Measurements from ENCODE around the gene PSMA3. TPM values are rescaled to one million over a fixed set of nuclear protein-coding genes. Genes with fewer than 3 reads are reported as not detected.

Gene PSMA3
- total and polyA plus RNA-seq, 9 of the 15 experiments (the other 6 are each of a cell fraction or from before 2014, with no cell fraction given) = 129 to 786 (median 319) TPM

DNA sequence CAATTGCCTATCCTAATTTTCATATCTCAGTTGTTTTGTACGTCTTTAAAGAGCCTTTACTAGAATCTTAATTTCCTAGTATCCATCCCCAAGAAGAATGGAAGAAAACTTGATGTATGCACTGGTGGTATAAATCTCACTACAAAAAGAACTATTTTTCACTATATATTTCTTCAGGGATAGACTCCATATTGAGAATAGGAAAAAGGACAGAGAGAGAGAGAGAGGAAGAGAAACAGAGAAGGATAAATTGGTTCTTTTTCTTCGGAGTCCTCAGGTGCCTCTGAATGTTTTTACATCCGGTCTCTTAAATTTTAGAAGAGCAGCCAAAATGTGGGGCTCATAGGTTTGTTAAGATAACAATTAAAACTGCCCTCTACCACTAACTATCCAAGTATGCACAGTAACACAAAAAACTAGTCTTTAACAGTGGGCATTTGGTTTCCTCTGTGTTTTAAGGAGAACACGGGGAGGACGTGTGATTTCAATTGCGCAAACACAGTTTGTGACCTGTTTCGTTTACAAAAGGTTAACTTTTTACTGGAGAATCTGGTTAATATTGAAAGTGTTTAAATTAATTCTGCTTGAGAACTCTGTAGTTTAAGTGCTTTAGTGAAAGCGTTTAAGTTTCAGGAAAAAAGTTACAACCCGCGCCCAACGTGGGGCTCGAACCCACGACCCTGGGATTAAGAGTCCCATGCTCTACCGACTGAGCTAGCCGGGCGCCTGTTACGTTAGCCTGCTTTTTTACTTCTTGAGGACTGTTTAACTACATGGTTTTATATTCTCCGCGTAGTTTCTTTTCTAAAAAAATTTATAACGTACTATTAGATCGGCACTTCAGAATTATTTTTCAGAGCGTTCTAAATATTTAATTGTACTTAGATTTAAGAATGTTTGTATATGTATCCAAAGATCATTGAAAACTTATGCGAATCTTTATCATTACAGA lies 5.1 kb upstream of the PSMA3 start (continued):
- TF ChIP-seq TRIM24 (IDR thresholded peaks at IDR 0.05) (no peak), TBP (optimal IDR thresholded peaks at IDR 0.05; ENCODE audit: low read depth, low read length) (peak; percentile 99), ELF1 (tag; IDR thresholded peaks at IDR 0.05) (0 out of 2 replicates have a peak, but pooled peaks have one; percentile 14), FOXA1 (IDR thresholded peaks at IDR 0.05; ENCODE audit: borderline replicate concordance) (no peak), ZMIZ1 (IDR thresholded peaks at IDR 0.05; ENCODE audit: low read depth in 2 of 2, low read length in 2 of 2) (no peak), TSHZ1 (CRISPR knock-in tag; IDR thresholded peaks at IDR 0.05) (no peak)
- TF ChIP-seq, protein P1, sequence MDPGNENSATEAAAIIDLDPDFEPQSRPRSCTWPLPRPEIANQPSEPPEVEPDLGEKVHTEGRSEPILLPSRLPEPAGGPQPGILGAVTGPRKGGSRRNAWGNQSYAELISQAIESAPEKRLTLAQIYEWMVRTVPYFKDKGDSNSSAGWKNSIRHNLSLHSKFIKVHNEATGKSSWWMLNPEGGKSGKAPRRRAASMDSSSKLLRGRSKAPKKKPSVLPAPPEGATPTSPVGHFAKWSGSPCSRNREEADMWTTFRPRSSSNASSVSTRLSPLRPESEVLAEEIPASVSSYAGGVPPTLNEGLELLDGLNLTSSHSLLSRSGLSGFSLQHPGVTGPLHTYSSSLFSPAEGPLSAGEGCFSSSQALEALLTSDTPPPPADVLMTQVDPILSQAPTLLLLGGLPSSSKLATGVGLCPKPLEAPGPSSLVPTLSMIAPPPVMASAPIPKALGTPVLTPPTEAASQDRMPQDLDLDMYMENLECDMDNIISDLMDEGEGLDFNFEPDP (CRISPR knock-in tag; IDR thresholded peaks at IDR 0.05) = no peak
- TF ChIP-seq, protein P2, sequence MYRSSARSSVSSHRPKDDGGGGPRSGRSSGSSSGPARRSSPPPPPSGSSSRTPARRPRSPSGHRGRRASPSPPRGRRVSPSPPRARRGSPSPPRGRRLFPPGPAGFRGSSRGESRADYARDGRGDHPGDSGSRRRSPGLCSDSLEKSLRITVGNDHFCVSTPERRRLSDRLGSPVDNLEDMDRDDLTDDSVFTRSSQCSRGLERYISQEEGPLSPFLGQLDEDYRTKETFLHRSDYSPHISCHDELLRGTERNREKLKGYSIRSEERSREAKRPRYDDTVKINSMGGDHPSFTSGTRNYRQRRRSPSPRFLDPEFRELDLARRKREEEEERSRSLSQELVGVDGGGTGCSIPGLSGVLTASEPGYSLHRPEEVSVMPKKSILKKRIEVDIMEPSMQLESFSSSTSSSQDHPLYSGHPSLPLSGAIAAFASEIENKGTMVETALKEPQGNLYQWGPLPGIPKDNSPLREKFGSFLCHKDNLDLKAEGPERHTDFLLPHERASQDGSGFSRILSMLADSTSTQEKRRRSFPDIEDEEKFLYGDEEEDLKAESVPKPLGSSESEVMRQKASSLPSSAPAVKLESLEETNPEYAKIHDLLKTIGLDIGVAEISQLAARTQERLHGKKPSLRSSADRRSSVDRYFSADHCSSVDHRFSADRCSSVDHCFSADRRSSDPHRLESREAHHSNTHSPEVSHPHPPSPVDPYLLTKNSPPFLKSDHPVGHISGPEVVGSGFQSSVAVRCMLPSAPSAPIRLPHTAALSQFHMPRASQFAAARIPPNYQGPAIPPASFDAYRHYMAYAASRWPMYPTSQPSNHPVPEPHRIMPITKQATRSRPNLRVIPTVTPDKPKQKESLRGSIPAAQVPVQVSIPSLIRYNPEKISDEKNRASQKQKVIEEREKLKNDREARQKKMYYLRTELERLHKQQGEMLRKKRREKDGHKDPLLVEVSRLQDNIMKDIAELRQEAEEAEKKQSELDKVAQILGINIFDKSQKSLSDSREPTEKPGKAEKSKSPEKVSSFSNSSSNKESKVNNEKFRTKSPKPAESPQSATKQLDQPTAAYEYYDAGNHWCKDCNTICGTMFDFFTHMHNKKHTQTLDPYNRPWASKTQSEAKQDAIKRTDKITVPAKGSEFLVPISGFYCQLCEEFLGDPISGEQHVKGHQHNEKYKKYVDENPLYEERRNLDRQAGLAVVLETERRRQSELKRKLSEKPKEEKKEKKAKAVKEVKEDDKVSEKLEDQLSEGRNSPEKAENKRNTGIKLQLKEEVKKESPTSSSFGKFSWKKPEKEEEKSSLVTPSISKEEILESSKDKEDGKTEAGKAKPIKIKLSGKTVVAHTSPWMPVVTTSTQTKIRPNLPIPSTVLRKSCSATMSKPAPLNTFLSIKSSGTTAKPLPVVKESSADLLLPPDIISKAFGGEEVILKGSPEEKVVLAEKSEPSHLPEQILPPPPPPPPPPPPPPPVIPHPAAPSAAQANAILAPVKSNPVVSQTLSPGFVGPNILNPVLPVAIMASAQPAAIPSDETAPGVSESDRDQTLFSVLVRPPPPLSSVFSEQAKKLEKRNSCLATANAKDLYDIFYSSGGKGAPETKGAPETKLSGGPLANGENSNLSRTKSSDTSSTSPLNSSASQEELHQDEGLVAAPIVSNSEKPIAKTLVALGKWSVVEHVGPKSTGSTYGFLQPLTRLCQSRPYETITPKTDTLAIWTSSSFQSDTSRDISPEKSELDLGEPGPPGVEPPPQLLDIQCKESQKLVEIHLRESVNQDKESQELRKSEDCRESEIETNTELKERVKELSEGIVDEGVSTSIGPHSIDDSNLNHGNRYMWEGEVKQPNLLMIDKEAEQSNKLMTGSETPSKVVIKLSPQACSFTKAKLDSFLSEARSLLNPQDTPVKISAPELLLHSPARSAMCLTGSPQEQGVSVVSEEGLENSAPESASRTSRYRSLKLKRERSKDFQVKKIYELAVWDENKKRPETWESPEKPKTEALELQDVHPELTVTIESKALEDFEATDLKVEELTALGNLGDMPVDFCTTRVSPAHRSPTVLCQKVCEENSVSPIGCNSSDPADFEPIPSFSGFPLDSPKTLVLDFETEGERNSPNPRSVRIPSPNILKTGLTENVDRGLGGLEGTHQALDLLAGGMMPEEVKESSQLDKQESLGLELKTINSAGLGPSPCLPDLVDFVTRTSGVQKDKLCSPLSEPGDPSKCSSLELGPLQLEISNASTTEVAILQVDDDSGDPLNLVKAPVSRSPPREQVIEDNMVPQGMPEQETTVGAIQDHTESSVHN (IDR thresholded peaks at IDR 0.05; ENCODE audit: borderline replicate concordance in 1 of 2, low read depth in 1 of 2) = no peak

All from K562 (cell line).